SK-N-SH (cell line): ENCODE results near the gene TSNAXIP1. TPM values are rescaled to one million over a fixed set of nuclear protein-coding genes. Genes with fewer than 3 reads are reported as not detected.

Source experiments
- CTCF ChIA-PET: fragments of 300-600, 350-600 bp; formaldehyde crosslinking; extraction: SDS; loops from one replicate; lab custom pipeline; 2021; lab: Yijun Ruan, JAX
- POLR2A ChIA-PET: fragments of 350-600 bp; sonication (Branson Sonifier 250); formaldehyde crosslinking; extraction: SDS; loops from one replicate; lab custom pipeline; 2020; ENCODE audit warnings: antibody characterized with exemption, inconsistent platforms; lab: Yijun Ruan, JAX
- DNase-seq: peaks from one replicate; pipeline ENCODE4 v3.0.0; 2012
- H2AFZ ChIP-seq: fragments of 200-600 bp; sonication (generic); 2 replicates; pipeline ENCODE4 v1.8.1; 2016; ENCODE audit warnings: antibody characterized with exemption, mild to moderate bottlenecking, low read depth
- H3F3A ChIP-seq: fragments of 200-600 bp; sonication (generic); replicated peaks from 2 replicates; pipeline ENCODE3; 2016; ENCODE audit warnings: antibody characterized with exemption, mild to moderate bottlenecking; ENCODE audit not compliant: insufficient read depth
- H3K27ac ChIP-seq, 2 experiments: fragments of 200-500 bp in 1 of 2; fragments of 200-600 bp in 1 of 2; sonication (Bioruptor generic) in 1 of 2; sonication (generic), shearing (Covaris generic) in 1 of 2; 2 replicates each; pipeline versions ENCODE4 v1.5.1 to v1.6.1; 2014 to 2016; ENCODE audit warnings: low read depth in 2 of 2, inconsistent platforms in 1 of 2, low read length in 1 of 2, mild to moderate bottlenecking in 1 of 2, mixed read lengths in 1 of 2
- H3K27me3 ChIP-seq: fragments of 200-600 bp; sonication (generic), shearing (Covaris generic); 2 replicates; pipeline ENCODE4 v1.6.1; 2016; ENCODE audit warnings: mixed run types; ENCODE audit not compliant: insufficient read depth
- H3K36me3 ChIP-seq, 2 experiments: fragments of 200-500 bp in 1 of 2; fragments of 200-600 bp in 1 of 2; sonication (Bioruptor generic) in 1 of 2; sonication (generic) in 1 of 2; replicated peaks in 1 of 2; 2 replicates each; pipeline versions ENCODE3 to v1.5.1; 2014 to 2016; ENCODE audit warnings: low read length in 1 of 2, mild to moderate bottlenecking in 1 of 2; ENCODE audit not compliant: insufficient read depth in 2 of 2, control insufficient read depth in 1 of 2
- H3K4me1 ChIP-seq, 2 experiments: fragments of 200-500 bp in 1 of 2; fragments of 200-600 bp in 1 of 2; sonication (Bioruptor generic) in 1 of 2; sonication (generic), shearing (Covaris generic) in 1 of 2; 2 replicates each; pipeline versions ENCODE4 v1.5.1 to v1.6.1; 2014 to 2016; ENCODE audit warnings: low read depth in 1 of 2, low read length in 1 of 2, mixed run types in 1 of 2; ENCODE audit not compliant: insufficient read depth in 2 of 2, control insufficient read depth in 1 of 2
- H3K4me2 ChIP-seq: fragments of 200-600 bp; sonication (generic), shearing (Covaris generic); 2 replicates; pipeline ENCODE4 v1.6.1; 2017; ENCODE audit warnings: mixed run types
- H3K4me3 ChIP-seq, 2 experiments: fragments of 200-500 bp in 1 of 2; fragments of 200-600 bp in 1 of 2; sonication (Bioruptor generic) in 1 of 2; sonication (generic), shearing (Covaris generic) in 1 of 2; 2 replicates each; pipeline versions ENCODE4 v1.5.1 to v1.8.1; 2014 to 2016; ENCODE audit warnings: low read depth in 2 of 2, inconsistent platforms in 1 of 2, low read length in 1 of 2, mild to moderate bottlenecking in 1 of 2, mixed read lengths in 1 of 2, moderate library complexity in 1 of 2
- H3K79me2 ChIP-seq: fragments of 200-600 bp; sonication (generic); 2 replicates; pipeline ENCODE4 v1.8.1; 2017; ENCODE audit warnings: mild to moderate bottlenecking; ENCODE audit not compliant: insufficient read depth
- H3K9ac ChIP-seq: fragments of 200-600 bp; sonication (generic); 2 replicates; pipeline ENCODE4 v1.6.1; 2017; ENCODE audit warnings: mixed run types
- H3K9me2 ChIP-seq: fragments of 200-600 bp; sonication (generic); 2 replicates; pipeline ENCODE4 v1.6.1; 2017; ENCODE audit warnings: mixed run types
- H3K9me3 ChIP-seq: fragments of 200-600 bp; sonication (generic); 2 replicates; pipeline ENCODE4 v1.6.1; 2017; ENCODE audit warnings: mixed run types, mild to moderate bottlenecking, moderate library complexity
- H4K20me1 ChIP-seq: fragments of 200-600 bp; sonication (generic); 2 replicates; pipeline ENCODE4 v1.6.1; 2017; ENCODE audit warnings: mild to moderate bottlenecking, mixed run types; ENCODE audit not compliant: insufficient read depth
- ELF1 ChIP-seq: IDR thresholded peaks from 2 replicates; pipeline ENCODE4 v1.4.0; 2012
- EZH2phosphoT487 ChIP-seq: fragments of 200-600 bp; sonication (generic); IDR thresholded peaks from 2 replicates; pipeline ENCODE4 v1.6.1; 2017; ENCODE audit warnings: low read depth, mixed run types, mild to moderate bottlenecking, antibody characterized with exemption, moderate library complexity, borderline replicate concordance
- GABPA ChIP-seq: IDR thresholded peaks from 2 replicates; pipeline ENCODE4 v1.4.0; 2012; ENCODE audit warnings: low read depth, mild to moderate bottlenecking
- JUND ChIP-seq: IDR thresholded peaks from 2 replicates; pipeline ENCODE4 v1.4.0; 2012
- MEF2A ChIP-seq: IDR thresholded peaks from 2 replicates; pipeline ENCODE4 v1.4.0; 2012; ENCODE audit warnings: low read depth, borderline replicate concordance
- NFIC ChIP-seq: IDR thresholded peaks from 2 replicates; pipeline ENCODE4 v1.4.0; 2012; ENCODE audit warnings: borderline replicate concordance
- NRF1 ChIP-seq: IDR thresholded peaks from 2 replicates; pipeline ENCODE4 v1.6.1; 2012; ENCODE audit warnings: low read depth, mild to moderate bottlenecking, low read length
- RFX5 ChIP-seq: IDR thresholded peaks from 2 replicates; pipeline ENCODE4 v1.6.1; 2012; ENCODE audit warnings: mild to moderate bottlenecking, improper control_type of control experiment, low read length
- RXRA ChIP-seq: IDR thresholded peaks from 2 replicates; pipeline ENCODE4 v1.4.0; 2012; ENCODE audit warnings: low read depth, mild to moderate bottlenecking, borderline replicate concordance
- SIN3A ChIP-seq: IDR thresholded peaks from 2 replicates; pipeline ENCODE4 v1.6.1; 2012; ENCODE audit warnings: low read depth, mild to moderate bottlenecking, low read length, moderate library complexity, borderline replicate concordance
- TAF1 ChIP-seq: IDR thresholded peaks from 2 replicates; pipeline ENCODE4 v1.6.1; 2012; ENCODE audit warnings: low read depth, mild to moderate bottlenecking, low read length, moderate library complexity, borderline replicate concordance
- TCF12 ChIP-seq: IDR thresholded peaks from 2 replicates; pipeline ENCODE4 v1.4.0; 2012
- WGBS: methylation state at CpG from one replicate; pipeline ENCODE4 v1.1.6; 2017; ENCODE audit warnings: low lambda C conversion rate; 5-methylcytosine and 5-hydroxymethylcytosine counted together
- polyA plus RNA-seq, 3 experiments: library from polyadenylated mRNA; depleted of rRNA; stranded (reverse); fragments of >200 nt; gene quantifications; 2 replicates each; pipeline ENCODE4 v1.2.3, GENCODE V29; 2012
- TF ChIP-seq, protein P1 (sequence below): IDR thresholded peaks from 2 replicates; pipeline ENCODE4 v1.4.0; 2012; ENCODE audit warnings: low read depth, borderline replicate concordance
- TF ChIP-seq, protein P2 (sequence below): fragments of 200-600 bp; sonication (generic); IDR thresholded peaks from 2 replicates; pipeline ENCODE4 v1.6.1; 2017; ENCODE audit warnings: antibody characterized with exemption, mild to moderate bottlenecking, moderate library complexity
- TF ChIP-seq, protein P3 (sequence below): IDR thresholded peaks from 2 replicates; pipeline ENCODE4 v1.6.1; 2012; ENCODE audit warnings: mild to moderate bottlenecking, low read depth, low read length, moderate library complexity
- TF ChIP-seq, protein P4 (sequence below): fragments of 150-350 bp; IDR thresholded peaks from 2 replicates; pipeline ENCODE4 v1.6.1; 2016; ENCODE audit warnings: mild to moderate bottlenecking, low read depth, low read length
- TF ChIP-seq, protein P5 (sequence below): IDR thresholded peaks from 2 replicates; pipeline ENCODE4 v1.4.0; 2012; ENCODE audit warnings: low read depth

The TSNAXIP1 gene
- polyA plus RNA-seq, 1 of the 3 experiments (the other 2 are of a cell fraction), result 4.4 TPM

DNA sequence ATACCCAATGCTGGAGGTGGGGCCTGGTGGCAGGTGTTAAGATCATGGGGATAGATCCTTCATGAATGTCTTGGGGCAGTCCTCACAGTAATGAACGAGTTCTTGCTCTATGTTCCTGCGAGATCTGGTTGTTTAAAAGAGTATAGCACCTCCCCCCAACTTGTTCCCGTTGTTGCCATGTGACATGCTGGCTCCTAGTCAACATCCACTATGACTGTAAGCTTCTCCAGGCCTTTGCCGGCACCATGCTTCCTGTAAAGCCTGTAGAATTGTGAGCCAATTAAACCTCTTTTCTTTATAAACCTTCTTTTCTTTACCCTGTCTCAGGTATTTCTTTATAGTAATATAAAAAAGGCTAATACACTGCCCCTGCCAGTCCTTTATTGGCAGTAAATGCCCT is 33.6 kb upstream of the TSNAXIP1 start:
- H2AFZ ChIP-seq, result no peak overlapping the region
- DNase-seq, result no peak
- H3K27me3 ChIP-seq, result no peaks in the 10 kb centered on the region
- no peak overlapping the region for H3K4me2 ChIP-seq
- 0 out of 2 replicates have a peak, but pooled peaks cover 12% of the 10 kb centered on the region for H4K20me1 ChIP-seq
- peaks cover 9% of the 10 kb centered on the region for H3F3A ChIP-seq
- POLR2A ChIA-PET, result no interaction called here
- no peak overlapping the region for H3K4me3 ChIP-seq
- TF ChIP-seq EZH2phosphoT487, result no peak
- no peak for TF ChIP-seq TCF12
- TF ChIP-seq, protein P1, sequence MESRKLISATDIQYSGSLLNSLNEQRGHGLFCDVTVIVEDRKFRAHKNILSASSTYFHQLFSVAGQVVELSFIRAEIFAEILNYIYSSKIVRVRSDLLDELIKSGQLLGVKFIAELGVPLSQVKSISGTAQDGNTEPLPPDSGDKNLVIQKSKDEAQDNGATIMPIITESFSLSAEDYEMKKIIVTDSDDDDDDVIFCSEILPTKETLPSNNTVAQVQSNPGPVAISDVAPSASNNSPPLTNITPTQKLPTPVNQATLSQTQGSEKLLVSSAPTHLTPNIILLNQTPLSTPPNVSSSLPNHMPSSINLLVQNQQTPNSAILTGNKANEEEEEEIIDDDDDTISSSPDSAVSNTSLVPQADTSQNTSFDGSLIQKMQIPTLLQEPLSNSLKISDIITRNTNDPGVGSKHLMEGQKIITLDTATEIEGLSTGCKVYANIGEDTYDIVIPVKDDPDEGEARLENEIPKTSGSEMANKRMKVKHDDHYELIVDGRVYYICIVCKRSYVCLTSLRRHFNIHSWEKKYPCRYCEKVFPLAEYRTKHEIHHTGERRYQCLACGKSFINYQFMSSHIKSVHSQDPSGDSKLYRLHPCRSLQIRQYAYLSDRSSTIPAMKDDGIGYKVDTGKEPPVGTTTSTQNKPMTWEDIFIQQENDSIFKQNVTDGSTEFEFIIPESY, result no peak
- peaks cover 0 to 10% of the 10 kb centered on the region in 2 experiments for H3K36me3 ChIP-seq
- WGBS, result 81% methylated on average over 4 of the region's 4 CpGs
- peaks cover 1 to 10% of the 10 kb centered on the region in 2 experiments; a peak in 1 of 4 replicates for H3K4me1 ChIP-seq
- H3K79me2 ChIP-seq, result peaks cover 18% of the 10 kb centered on the region
- no peak overlapping the region; a peak in 1 of 4 replicates for H3K27ac ChIP-seq
- H3K9me2 ChIP-seq, result no peaks in the 10 kb centered on the region
- no peak overlapping the region for H3K9ac ChIP-seq
- CTCF ChIA-PET, result interaction anchor here (0.6 kb wide), 2 partner anchors 27 to 31 kb away, joined by 3 read pairs; no protein-coding TSS in a partner anchor
- no peaks in the 10 kb centered on the region for H3K9me3 ChIP-seq

DNA sequence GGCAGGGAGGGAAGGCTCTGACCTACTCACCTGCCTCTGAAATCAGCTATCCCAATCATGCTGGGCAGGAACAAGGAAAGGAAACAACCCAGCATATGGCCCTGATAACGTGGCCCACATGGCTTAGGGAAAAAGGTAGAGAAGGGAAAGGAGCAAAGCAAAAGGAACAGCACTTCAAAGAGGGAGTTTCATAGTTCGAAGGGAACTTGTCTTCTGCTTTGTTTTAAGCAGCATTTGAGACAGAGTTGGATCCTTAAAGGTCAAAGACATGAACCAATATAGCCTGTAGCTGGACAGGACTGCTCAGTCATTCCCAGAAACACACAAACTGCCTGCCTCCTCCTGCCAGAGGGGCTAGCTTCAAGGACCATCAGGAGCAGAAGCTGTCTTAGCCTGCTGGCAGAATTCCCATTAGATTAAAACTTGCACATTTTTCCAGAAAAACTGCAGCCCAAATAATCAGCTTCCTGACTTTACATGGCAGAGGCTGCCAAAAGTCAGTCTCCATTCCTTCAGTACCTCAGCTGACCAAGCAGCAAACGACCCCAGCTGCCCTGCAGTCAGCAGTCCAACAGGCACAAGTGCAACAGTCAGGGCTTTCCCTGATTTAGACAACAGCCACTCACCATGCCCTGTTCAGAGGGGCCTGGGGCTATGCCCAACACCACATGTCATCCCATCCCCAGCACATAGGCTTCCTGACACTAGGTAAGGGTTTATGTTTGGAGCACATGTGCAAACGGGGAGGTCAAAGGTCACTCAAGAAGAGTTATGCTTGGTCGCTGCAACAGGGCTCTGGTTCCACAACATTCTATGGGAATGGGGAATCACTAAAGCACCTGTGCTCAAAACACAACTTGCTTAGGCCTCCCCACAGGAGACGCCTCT is 32.9 kb upstream of the TSNAXIP1 start:
- Histone ChIP-seq H3F3A (peaks cover 9% of the 10 kb centered on the region), H3K36me3 (peaks cover 0 to 10% of the 10 kb centered on the region in 2 experiments), H3K27me3 (no peaks in the 10 kb centered on the region), H3K9me3 (no peaks in the 10 kb centered on the region), H3K4me2 (no peak overlapping the region), H3K27ac (no peak overlapping the region; a peak in 1 of 4 replicates), H3K79me2 (peaks cover 19% of the 10 kb centered on the region), H4K20me1 (0 out of 2 replicates have a peak, but pooled peaks cover 12% of the 10 kb centered on the region), H2AFZ (no peak overlapping the region), H3K9me2 (no peaks in the 10 kb centered on the region), H3K4me3 (no peak overlapping the region), H3K9ac (no peak overlapping the region), H3K4me1 (peaks cover 0 to 10% of the 10 kb centered on the region in 2 experiments; a peak in 1 of 4 replicates)
- no peak for DNase-seq
- CTCF ChIA-PET, result interaction anchor here (0.6 kb wide), 1 partner anchor 26 kb away, joined by 3 read pairs; no protein-coding TSS in a partner anchor
- 70% methylated on average over 6 of the region's 6 CpGs for WGBS
- POLR2A ChIA-PET, result no interaction called here
- TF ChIP-seq RFX5 (no peak), JUND (no peak), RXRA (no peak), GABPA (no peak), MEF2A (no peak), NRF1 (no peak), SIN3A (no peak), ELF1 (no peak), TAF1 (no peak), TCF12 (no peak), NFIC (no peak)
- TF ChIP-seq, protein P2, sequence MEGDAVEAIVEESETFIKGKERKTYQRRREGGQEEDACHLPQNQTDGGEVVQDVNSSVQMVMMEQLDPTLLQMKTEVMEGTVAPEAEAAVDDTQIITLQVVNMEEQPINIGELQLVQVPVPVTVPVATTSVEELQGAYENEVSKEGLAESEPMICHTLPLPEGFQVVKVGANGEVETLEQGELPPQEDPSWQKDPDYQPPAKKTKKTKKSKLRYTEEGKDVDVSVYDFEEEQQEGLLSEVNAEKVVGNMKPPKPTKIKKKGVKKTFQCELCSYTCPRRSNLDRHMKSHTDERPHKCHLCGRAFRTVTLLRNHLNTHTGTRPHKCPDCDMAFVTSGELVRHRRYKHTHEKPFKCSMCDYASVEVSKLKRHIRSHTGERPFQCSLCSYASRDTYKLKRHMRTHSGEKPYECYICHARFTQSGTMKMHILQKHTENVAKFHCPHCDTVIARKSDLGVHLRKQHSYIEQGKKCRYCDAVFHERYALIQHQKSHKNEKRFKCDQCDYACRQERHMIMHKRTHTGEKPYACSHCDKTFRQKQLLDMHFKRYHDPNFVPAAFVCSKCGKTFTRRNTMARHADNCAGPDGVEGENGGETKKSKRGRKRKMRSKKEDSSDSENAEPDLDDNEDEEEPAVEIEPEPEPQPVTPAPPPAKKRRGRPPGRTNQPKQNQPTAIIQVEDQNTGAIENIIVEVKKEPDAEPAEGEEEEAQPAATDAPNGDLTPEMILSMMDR, result no peak
- TF ChIP-seq, protein P3, sequence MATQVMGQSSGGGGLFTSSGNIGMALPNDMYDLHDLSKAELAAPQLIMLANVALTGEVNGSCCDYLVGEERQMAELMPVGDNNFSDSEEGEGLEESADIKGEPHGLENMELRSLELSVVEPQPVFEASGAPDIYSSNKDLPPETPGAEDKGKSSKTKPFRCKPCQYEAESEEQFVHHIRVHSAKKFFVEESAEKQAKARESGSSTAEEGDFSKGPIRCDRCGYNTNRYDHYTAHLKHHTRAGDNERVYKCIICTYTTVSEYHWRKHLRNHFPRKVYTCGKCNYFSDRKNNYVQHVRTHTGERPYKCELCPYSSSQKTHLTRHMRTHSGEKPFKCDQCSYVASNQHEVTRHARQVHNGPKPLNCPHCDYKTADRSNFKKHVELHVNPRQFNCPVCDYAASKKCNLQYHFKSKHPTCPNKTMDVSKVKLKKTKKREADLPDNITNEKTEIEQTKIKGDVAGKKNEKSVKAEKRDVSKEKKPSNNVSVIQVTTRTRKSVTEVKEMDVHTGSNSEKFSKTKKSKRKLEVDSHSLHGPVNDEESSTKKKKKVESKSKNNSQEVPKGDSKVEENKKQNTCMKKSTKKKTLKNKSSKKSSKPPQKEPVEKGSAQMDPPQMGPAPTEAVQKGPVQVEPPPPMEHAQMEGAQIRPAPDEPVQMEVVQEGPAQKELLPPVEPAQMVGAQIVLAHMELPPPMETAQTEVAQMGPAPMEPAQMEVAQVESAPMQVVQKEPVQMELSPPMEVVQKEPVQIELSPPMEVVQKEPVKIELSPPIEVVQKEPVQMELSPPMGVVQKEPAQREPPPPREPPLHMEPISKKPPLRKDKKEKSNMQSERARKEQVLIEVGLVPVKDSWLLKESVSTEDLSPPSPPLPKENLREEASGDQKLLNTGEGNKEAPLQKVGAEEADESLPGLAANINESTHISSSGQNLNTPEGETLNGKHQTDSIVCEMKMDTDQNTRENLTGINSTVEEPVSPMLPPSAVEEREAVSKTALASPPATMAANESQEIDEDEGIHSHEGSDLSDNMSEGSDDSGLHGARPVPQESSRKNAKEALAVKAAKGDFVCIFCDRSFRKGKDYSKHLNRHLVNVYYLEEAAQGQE, result no peak
- TF ChIP-seq, protein P4, sequence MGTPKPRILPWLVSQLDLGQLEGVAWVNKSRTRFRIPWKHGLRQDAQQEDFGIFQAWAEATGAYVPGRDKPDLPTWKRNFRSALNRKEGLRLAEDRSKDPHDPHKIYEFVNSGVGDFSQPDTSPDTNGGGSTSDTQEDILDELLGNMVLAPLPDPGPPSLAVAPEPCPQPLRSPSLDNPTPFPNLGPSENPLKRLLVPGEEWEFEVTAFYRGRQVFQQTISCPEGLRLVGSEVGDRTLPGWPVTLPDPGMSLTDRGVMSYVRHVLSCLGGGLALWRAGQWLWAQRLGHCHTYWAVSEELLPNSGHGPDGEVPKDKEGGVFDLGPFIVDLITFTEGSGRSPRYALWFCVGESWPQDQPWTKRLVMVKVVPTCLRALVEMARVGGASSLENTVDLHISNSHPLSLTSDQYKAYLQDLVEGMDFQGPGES, result no peak
- TF ChIP-seq, protein P5, sequence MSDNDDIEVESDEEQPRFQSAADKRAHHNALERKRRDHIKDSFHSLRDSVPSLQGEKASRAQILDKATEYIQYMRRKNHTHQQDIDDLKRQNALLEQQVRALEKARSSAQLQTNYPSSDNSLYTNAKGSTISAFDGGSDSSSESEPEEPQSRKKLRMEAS, result no peak
